SKM-1 treated with dmso at 0.1 percent for 144 hours (cell line): ENCODE results near the gene C6.
"Not testable (repeated sequence)": the region's sequence is repeated elsewhere in the genome, so short reads cannot be mapped to it uniquely, and the experiment has no call there.

Experiments
- DNase-seq: peaks from one replicate; lab custom pipeline; 2025; ENCODE audit not compliant: unreplicated experiment; lab: John Stamatoyannopoulos, UW

The C6 gene

GRCh38 chr5:41213340-41213739, at the start of gene C6:
TSS of gene C6 (minus strand) at chr5:41213532. CDS start at chr5:41203230, 10,302 bp downstream.
- no peak for DNase-seq

DNA sequence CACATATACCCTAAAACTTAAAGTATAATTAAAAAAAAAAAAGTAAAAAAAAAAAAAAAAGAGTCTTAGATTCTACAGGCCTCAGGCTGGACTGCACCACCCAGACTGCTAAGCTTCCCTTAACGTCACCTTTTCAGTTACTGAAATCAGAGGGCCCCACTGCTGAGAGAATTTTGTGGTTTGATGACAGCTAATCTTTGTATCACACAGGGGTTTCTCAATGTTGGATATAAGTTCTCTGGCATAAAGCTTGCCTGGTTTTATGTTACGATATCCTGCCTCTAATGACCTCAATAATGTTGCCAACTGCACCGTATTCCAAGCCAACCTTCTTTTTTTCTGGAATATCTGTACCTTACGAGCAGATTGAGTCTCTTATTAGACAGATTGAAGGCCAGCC, 43.1 kb upstream of the C6 start:
- DNase-seq, result no peak

DNA sequence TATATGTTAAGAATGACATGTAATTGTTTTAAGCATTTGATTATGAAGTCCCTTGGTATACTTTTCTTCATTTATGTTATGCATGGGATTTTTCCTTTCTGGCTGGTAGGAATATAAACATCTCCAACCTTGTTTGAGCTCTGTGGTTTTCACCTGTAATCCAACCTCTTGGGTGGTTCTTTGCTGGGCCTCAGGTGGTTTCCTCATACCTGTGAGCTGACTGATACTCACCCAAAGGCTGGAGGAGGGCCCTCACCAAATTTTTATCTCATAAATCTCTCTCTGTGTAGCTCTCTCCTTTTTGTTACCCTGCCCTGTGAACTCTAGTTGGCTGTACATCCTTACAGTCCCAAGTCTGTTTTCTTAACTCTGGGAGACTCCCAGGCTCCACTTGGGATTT, 39.8 kb upstream of the C6 start:
- no peak for DNase-seq

GRCh38 chr5:41252036-41252435, 38.7 kb upstream of the C6 start:
- no peak for DNase-seq

DNA sequence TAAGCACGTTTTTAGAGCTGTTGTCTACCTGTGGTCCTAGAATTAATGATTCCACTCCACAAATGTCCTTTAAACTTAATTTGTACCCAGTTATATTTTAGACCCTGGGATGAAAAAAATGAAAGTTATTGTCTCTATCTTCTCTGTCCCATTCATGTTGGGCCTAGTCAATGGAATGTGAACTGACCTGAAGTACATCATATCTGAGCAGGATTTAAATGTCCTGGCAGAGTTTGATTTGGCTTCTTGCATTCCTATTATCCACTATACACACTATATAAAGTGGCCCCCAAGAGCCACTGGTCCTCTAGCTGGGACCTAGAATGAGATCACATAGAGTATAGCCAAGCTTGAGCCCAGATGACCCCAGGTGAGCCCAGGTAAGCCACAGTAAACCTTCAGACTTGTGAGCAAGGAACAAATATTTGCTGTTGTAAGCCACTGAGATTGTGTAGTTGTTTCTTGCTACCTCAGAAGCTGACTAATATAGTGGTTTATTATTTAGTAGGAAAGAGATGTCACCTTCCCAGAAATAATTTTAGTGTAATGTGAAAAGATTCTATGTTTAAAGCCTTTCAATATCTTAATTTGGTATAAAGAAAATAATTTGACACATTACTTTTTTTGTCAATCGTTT, 37.1 kb upstream of the C6 start:
- no peak for DNase-seq

DNA sequence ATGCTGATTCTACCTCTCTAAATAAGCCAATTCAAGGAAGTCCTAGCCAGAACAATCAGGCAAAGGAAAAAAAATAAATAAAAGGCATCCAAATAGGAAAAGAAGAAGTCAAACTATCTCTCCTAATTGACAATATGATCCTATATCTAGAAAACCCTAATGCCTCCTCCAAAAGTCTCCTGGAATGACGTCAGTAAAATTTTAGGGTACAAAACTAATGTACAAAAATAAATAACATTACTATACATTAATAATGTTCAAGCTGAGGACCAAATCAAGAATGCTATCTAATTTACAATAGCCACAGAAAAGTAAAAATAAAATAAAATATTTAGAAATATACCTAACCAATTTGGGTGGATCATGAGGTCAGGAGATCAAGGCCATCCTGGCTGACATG, 33.8 kb upstream of the C6 start:
- DNase-seq, result no peak

DNA sequence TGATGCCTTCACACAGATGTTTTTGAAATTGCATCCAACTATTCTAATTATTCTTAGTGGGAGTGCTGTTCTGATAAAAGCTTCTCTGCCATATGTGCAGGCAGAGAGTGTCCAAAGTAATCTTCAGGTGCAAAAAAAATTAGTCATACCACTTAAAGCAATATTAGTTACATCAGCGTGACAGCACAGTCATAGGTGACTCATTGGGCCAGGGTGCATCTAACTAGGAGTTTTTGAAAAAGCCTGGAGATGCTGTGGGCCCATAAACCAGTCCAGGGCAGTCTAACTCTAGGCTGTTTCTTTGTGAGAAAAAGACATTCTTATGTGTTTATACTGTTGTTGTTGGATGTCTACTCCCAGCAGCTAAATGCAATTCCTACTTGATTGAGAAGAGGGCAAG, 33.0 kb upstream of the C6 start:
- DNase-seq, result no peak

DNA sequence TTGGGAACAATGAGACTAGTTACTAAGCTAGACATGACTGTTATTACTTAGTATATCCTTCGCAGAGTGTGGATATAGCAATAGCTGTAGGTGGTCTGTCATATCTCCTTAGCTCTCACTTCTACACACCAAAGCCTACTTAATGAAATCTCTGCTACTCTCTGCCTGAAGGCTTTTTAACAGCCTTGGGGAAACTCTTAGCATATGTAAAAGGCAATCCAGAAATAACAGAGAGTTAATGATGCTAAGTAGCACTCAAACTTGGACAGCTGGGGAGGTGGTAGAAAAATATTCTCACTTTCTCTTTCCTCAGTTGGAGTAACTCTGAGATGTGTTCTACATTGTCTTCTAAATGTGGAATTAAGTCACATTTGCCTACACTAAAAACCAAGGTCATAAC, 30.2 kb upstream of the C6 start:
- no peak for DNase-seq

- no peak for DNase-seq
These were observed 27.7 kb upstream of the C6 start for GRCh38 chr5:41240985-41241384.

DNA sequence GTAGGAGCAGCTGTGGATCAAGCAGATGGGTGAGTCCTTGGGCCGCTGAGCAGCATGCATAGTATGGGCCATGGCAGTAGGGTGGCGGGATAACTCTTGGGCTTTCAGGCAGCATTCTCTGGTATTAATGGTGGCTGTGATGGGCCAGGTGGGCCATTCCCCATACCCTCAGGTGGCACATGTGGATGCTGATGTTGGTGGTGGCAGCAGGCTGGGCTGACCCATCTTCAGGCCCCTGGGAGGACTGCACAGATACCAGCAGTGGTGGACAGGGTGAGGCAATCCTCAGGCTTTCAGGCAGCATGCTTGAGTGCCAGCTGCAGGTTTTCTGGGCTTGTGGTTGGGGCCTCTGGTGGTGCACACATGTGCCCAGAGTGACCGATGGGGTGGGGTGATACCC, 27.1 kb upstream of the C6 start:
- no peak for DNase-seq

DNA sequence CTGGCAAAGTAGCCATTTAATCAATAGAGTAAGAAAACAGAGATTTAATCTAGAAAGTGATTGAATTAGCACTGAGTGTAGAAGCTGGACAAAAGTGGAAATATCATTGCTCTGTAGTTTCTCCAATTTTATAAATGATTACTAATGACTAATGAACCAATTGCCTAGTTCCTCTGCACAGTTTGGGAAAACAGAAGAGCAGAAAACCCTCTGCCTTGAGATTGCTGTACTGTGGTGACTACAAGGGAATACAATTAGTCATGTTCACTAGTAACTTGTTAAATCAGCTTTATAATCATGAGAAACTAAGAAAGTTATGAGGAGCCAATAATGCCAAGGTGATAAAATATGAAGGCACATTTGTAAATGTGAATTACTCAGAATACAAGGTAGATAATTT, 21.1 kb upstream of the C6 start:
- DNase-seq, result no peak

DNA sequence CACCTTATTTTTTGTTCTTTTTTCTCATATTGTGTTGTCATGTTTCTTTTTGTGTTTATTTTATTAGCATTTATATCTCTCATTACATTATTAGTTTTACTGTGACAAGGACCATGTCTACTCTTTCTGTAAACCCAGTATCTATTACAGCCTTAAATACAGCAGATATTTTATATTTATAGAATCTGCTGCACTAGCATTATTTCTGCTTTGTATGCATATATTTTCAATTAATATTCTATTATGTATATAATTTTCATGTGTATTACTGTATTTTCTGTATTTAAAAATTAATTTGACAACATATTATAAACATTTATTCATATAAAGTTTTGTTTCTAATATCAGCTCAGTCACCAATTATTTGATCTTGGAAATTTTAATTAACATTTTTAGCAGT, 19.5 kb upstream of the C6 start:
- no peak for DNase-seq

- DNase-seq, result not testable (repeated sequence)
These were observed 16.9 kb upstream of the C6 start for GRCh38 chr5:41230276-41230675.

DNA sequence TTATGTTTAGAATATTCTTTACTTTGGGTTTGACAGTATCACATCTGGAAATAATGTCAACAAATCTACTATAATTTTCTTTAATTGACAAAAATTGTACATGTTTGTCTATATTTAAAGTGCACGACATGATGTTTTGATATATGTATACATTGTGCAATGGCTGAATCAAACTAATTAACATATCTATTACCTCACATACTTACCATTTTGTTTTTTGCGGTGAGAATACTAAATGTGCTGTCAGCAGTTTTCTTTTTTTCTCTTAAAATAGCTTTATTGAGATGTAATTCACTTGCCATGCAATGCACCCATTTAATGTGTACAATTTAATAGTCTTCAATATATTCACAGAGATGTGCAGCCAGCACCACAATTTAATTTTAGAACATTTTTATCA, 10.6 kb upstream of the C6 start:
- no peak for DNase-seq

DNA sequence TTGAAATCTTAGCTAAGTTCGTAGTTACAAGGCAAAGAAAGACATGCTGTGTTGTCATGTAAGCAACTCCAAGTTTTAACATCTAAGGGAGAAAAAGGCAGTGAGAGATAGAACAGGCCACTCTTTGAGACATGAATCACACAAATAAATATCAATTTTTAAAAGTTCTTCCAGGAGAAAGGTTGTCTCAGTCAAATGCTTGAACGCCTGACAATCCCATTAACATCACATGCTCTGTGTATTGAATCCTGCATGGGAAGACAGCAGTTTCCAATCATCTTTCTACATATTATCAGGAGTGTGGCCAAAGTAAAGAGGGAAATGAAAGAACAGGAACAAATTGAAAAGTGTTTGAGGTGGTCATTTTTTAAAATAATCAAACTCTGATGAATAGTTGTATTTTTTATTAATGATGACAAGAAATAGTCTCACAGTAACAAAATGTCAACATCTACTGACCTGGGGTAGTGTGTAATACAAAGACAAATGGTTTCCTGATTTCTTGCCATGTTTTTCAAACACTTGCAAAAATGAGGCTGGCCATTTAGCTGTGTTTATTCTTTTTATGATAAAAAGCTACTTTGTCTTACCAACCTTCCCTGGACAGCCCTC, 6.4 kb upstream of the C6 start:
- no peak for DNase-seq

DNA sequence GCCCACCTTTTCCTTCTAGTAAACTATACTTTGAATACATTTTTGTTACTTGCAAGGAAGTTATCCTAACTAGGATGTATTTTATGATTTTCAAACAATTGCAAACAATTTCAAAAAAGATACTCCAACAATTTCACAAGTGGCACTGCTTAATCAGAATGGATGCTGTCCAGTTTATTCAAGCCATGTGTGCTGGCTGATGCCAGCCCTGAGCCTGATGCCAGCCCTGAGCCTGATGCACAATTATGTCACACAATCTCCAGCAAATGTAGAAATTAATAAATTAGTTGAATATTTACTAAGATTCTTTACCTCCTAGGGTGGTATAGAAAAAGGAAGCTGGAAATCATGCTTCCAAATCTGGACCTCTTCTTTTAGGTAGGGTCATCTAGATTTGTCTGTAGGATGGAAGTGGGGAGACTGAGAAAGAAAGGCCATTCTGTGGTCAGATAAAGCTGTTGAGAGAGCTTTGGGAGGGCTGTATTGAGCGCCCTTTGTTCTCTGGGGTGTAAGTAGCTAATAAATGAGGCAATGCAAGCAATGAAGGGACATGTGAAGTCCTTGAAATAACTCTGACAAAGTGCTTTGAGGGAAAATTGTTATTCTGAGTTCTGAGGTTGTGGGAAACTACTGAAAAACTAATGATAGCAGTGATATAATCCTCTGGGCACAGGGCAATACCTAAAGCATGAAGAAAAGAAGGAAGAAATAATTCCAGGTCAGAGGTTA, 5.8 kb upstream of the C6 start:
- no peak for DNase-seq

GRCh38 chr5:41214182-41214581, 850 bp upstream of the C6 start:
- DNase-seq, result no peak

DNA sequence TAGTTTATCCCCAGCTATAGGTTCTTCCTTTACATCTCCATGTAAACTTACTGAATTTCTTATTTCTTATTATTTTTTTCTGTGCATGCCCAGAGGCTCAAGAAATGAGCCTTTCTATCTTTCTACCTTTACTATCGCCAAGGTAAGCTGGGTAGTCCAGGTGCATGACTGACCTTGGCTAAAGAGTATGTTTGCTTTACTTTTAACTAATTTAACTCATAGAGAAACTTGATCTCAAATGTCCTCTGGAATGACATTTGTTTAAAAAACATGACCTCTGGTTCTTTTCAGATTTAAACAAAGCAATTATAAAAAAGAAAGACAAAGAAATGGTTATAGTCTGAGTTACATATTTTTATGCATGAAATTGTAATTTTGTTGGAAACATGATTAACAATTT, 397 bp downstream of the C6 start:
- no peak for DNase-seq

DNA sequence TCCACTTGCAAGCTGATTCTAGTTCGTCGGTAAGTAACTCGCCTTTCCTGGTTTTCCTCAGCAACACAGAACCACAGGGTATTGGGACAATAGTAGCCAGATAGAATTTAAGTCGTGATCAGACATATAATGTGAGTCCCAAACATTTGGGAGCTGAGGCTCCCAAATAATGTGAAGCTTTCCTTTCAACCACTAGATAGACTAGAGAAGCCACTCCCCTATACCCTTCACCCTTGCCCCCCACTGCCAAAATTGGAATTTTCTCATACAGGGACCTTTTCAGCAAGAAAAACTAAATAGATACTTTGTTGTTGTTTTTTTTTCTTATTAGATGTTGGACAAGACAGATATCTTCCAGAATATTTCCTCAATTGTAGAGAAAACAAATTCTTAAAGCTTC, 1.9 kb downstream of the C6 start:
- no peak for DNase-seq

GRCh38 chr5:41205475-41205874, 7.9 kb downstream of the C6 start:
- not testable (repeated sequence) for DNase-seq

DNA sequence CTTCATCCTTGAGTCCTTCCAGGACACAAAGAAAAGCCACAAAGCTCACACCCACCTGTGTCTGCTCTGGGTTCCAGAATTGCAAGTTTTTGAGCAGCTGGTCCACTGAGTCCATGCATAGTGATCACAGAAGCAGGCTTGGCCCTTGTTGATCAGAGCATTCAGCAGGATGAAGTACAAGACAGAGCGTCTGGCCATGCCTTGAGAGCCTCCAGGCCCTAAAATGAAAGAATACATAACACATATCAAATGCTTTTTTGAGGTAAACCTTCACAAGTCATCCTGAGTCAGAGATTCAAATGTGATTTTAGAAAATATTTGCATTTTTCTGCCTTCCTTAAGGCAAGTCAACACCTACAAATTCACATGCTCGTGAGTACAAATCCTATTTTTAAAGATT, 10.3 kb downstream of the C6 start:
- no peak for DNase-seq

DNA sequence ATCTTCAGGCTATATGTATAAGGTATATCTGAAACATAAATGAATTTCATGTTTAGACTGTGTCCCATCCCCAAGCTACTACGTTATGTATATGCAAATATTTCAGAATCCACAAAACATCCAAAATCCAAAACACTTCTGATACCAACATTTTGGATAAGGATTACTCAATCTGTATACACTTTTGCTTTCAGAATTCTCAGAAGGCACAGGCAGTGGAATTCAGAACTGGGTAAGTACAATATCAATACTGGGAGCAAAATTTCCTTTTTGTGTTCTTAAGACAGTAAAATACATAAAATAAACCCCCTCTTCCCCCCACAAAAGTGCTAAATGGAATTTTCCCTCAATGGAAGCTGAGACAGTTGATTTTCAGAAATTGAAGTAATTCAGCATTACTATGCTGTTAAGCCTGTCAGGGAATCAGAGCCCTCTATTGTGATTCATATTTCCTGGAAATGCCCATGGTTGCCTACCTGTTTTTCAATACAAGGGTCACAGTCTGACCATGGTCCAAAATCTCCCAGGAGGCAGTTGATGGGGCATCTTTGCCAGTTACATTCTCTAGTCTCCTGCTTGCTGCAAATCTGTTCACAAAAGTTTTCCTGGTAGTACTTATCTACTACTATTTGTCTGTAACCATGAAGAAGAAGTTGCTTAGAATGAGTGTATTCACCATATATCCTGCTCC, 12.1 kb downstream of the C6 start:
- DNase-seq, result no peak
